Naive B cell (primary cell): ENCODE data around the gene DOHH. TPM values are rescaled to one million over a fixed set of nuclear protein-coding genes. Genes with fewer than 3 reads are reported as not detected.

ENCODE experiments used
- ATAC-seq, 2 donors: fragments of 150-1000 bp; cut with Tn5 transposase; 2 replicates each; pipeline ENCODE4 v1.10.0; 2021; ENCODE audit warnings: low read depth in 2 of 2, mild to moderate bottlenecking in 2 of 2, moderate library complexity in 2 of 2
- DNase-seq: peaks from one replicate; pipeline ENCODE4 v3.0.0; 2022
- H3K27ac Mint-ChIP-seq, 6 donors: one replicate each; pipeline ENCODE4 v1.8.0; 2020 to 2022; ENCODE audit warnings: mild to moderate bottlenecking in 6 of 6, mixed read lengths in 6 of 6, moderate library complexity in 5 of 6, inconsistent platforms in 2 of 6
- H3K27me3 Mint-ChIP-seq, 3 donors: one replicate each; pipeline ENCODE4 v1.8.0; 2021 to 2022; ENCODE audit warnings: mixed read lengths in 3 of 3, mild to moderate bottlenecking in 1 of 3
- H3K36me3 Mint-ChIP-seq, 2 donors: one replicate each; pipeline ENCODE4 v1.8.0; 2020 to 2022; ENCODE audit warnings: mixed read lengths in 2 of 2, inconsistent platforms in 1 of 2, mild to moderate bottlenecking in 1 of 2
- H3K4me1 Mint-ChIP-seq, 3 donors: one replicate each; pipeline ENCODE4 v1.8.0; 2020 to 2022; ENCODE audit warnings: mixed read lengths in 3 of 3, inconsistent platforms in 1 of 3, mild to moderate bottlenecking in 1 of 3, moderate library complexity in 1 of 3
- H3K4me3 Mint-ChIP-seq, 8 donors: one replicate each; pipeline ENCODE4 v1.8.0; 2020 to 2022; ENCODE audit warnings: mild to moderate bottlenecking in 8 of 8, mixed read lengths in 8 of 8, moderate library complexity in 8 of 8, inconsistent platforms in 2 of 8
- H3K9me3 Mint-ChIP-seq, 7 donors: one replicate each; pipeline ENCODE4 v1.8.0; 2020 to 2022; ENCODE audit warnings: mixed read lengths in 7 of 7, mild to moderate bottlenecking in 5 of 7, inconsistent platforms in 2 of 7, moderate library complexity in 1 of 7
- polyA plus RNA-seq, 6 donors: library from polyadenylated mRNA; unstranded; fragments of 300-500 nt; fragmentation: Illumina TruSeq; gene quantifications; one replicate each; pipeline ENCODE4 v1.2.3, GENCODE V29; 2021; ENCODE audit warnings: low read depth in 6 of 6

Gene DOHH
- polyA plus RNA-seq, 6 donors from 2014 or later = 6.6 to 11.5 (median 7.4) TPM

GRCh38 chr19:3497757-3498520 lies 2.5 kb downstream of the DOHH start:
- Mint-ChIP-seq H3K4me1 (peaks cover 16 to 30% (median 26%) of the 10 kb centered on the region in 3 donors), H3K4me3 (peak overlapping the region in 4 of 8 donors; percentile 16 to 92 (median 36)), H3K27me3 (no peaks in the 10 kb centered on the region), H3K27ac (peak overlapping the region in 2 of 6 donors; percentile 45 to 86), H3K36me3 (peaks cover 0 to under 1% of the 10 kb centered on the region in 2 donors), H3K9me3 (peaks cover 0 to 5% (median 0%) of the 10 kb centered on the region in 7 donors)
- ATAC-seq (no peak), DNase-seq (no peak)

- Mint-ChIP-seq H3K4me3 (peak overlapping the region in 1 of 8 donors; percentile 92), H3K36me3 (peaks cover 0 to 6% of the 10 kb centered on the region in 2 donors), H3K9me3 (peaks cover 0 to 5% (median 0%) of the 10 kb centered on the region in 7 donors), H3K27ac (peak overlapping the region in 1 of 6 donors; percentile 6), H3K27me3 (no peaks in the 10 kb centered on the region), H3K4me1 (peaks cover 20 to 30% (median 26%) of the 10 kb centered on the region in 3 donors)
- ATAC-seq (no peak), DNase-seq (no peak)
Observed at GRCh38 chr19:3496392-3497273, 3.8 kb downstream of the DOHH start.

- no peak for ATAC-seq
- no peak overlapping the region for H3K4me3 Mint-ChIP-seq
Observed at GRCh38 chr19:3494559-3494958, 5.9 kb downstream of the DOHH start.

GRCh38 chr19:3494051-3494450 lies 6.4 kb downstream of the DOHH start:
- no peak for DNase-seq
- Mint-ChIP-seq H3K27me3 (no peaks in the 10 kb centered on the region), H3K4me1 (peaks cover 10 to 18% (median 12%) of the 10 kb centered on the region in 3 donors), H3K9me3 (no peaks in the 10 kb centered on the region), H3K4me3 (no peak overlapping the region), H3K27ac (no peak overlapping the region), H3K36me3 (peaks cover 0 to 6% of the 10 kb centered on the region in 2 donors)
- ATAC-seq = no peak

More at GRCh38 chr19:3494559-3494958, 5.9 kb downstream of the DOHH start:
- peak overlapping the region in 1 of 6 donors; percentile 63 for H3K27ac Mint-ChIP-seq
- H3K36me3 Mint-ChIP-seq = peaks cover 0 to 6% of the 10 kb centered on the region in 2 donors
- no peaks in the 10 kb centered on the region for H3K9me3 Mint-ChIP-seq
- H3K27me3 Mint-ChIP-seq = no peaks in the 10 kb centered on the region
- DNase-seq = no peak
- H3K4me1 Mint-ChIP-seq = peaks cover 12 to 20% (median 16%) of the 10 kb centered on the region in 3 donors

GRCh38 chr19:3493651-3494050 lies 6.8 kb downstream of the DOHH start:
- Mint-ChIP-seq H3K27ac (no peak overlapping the region), H3K36me3 (peaks cover 0 to 6% of the 10 kb centered on the region in 2 donors), H3K9me3 (no peaks in the 10 kb centered on the region)

GRCh38 chr19:3492919-3493318 lies 7.6 kb downstream of the DOHH start:
- Mint-ChIP-seq H3K36me3 (peaks cover 0 to 6% of the 10 kb centered on the region in 2 donors), H3K4me1 (peaks cover 2 to 11% (median 6%) of the 10 kb centered on the region in 3 donors), H3K9me3 (no peaks in the 10 kb centered on the region), H3K27me3 (no peaks in the 10 kb centered on the region), H3K27ac (no peak overlapping the region), H3K4me3 (no peak overlapping the region)
- DNase-seq = no peak
- ATAC-seq = no peak

More at GRCh38 chr19:3493651-3494050, 6.8 kb downstream of the DOHH start:
- peaks cover 8 to 14% (median 8%) of the 10 kb centered on the region in 3 donors for H3K4me1 Mint-ChIP-seq
- DNase-seq = no peak
- H3K27me3 Mint-ChIP-seq = no peaks in the 10 kb centered on the region
- no peak for ATAC-seq
- no peak overlapping the region for H3K4me3 Mint-ChIP-seq

- H3K27ac Mint-ChIP-seq = peak overlapping the region in 1 of 6 donors; percentile 72
- H3K27me3 Mint-ChIP-seq = no peaks in the 10 kb centered on the region
- H3K9me3 Mint-ChIP-seq = no peaks in the 10 kb centered on the region
- DNase-seq = no peak
- H3K4me3 Mint-ChIP-seq = no peak overlapping the region
- H3K36me3 Mint-ChIP-seq = peaks cover 0 to 6% of the 10 kb centered on the region in 2 donors
- no peak for ATAC-seq
- peaks cover 0 to 6% (median 4%) of the 10 kb centered on the region in 3 donors for H3K4me1 Mint-ChIP-seq
Observed at GRCh38 chr19:3492131-3492839, 8.2 kb downstream of the DOHH start.

GRCh38 chr19:3491396-3492119 lies 8.9 kb downstream of the DOHH start:
- ATAC-seq (no peak), DNase-seq (no peak)
- peaks cover 0 to 4% (median 2%) of the 10 kb centered on the region in 3 donors for H3K4me1 Mint-ChIP-seq
- peak overlapping the region in 1 of 8 donors; percentile 42 for H3K4me3 Mint-ChIP-seq
- peaks cover 0 to 6% of the 10 kb centered on the region in 2 donors for H3K36me3 Mint-ChIP-seq
- H3K27ac Mint-ChIP-seq = no peak overlapping the region
- no peaks in the 10 kb centered on the region for H3K9me3 Mint-ChIP-seq
- H3K27me3 Mint-ChIP-seq = no peaks in the 10 kb centered on the region

- Mint-ChIP-seq H3K9me3 (peaks cover 0 to 5% (median 0%) of the 10 kb centered on the region in 7 donors), H3K27ac (no peak within 1 kb of the TSS), H3K27me3 (peaks cover 0 to 18% (median 8%) of the 10 kb centered on the region in 3 donors), H3K4me1 (peaks cover 21 to 26% (median 22%) of the 10 kb centered on the region in 3 donors), H3K4me3 (peak within 1 kb of the TSS in 1 of 8 donors; percentile 6), H3K36me3 (peaks cover 0 to 9% of the 10 kb centered on the region in 2 donors)
- DNase-seq = no peak
- ATAC-seq = no peak
Observed at GRCh38 chr19:3483226-3483628, 17.2 kb downstream of the DOHH start, which contains the start of gene SMIM44. TSS of gene SMIM44 (minus strand) at chr19:3483441. CDS start at chr19:3483403, 38 bp downstream.

GRCh38 chr19:3482507-3483225 lies 17.8 kb downstream of the DOHH start:
- peak overlapping the region in 1 of 8 donors; percentile 6 for H3K4me3 Mint-ChIP-seq
- ATAC-seq = no peak

GRCh38 chr19:3481241-3482090 lies 19.0 kb downstream of the DOHH start:
- Mint-ChIP-seq H3K4me3 (peak overlapping the region in 1 of 8 donors; percentile 60), H3K27me3 (peaks cover 0 to 18% (median 14%) of the 10 kb centered on the region in 3 donors), H3K9me3 (peaks cover 0 to 5% (median 0%) of the 10 kb centered on the region in 7 donors), H3K4me1 (peaks cover 24 to 30% (median 26%) of the 10 kb centered on the region in 3 donors), H3K27ac (no peak overlapping the region), H3K36me3 (peaks cover 0 to 9% of the 10 kb centered on the region in 2 donors)
- ATAC-seq = no peak
- no peak for DNase-seq

More at GRCh38 chr19:3482507-3483225, 17.8 kb downstream of the DOHH start:
- peaks cover 0 to 5% (median 0%) of the 10 kb centered on the region in 7 donors for H3K9me3 Mint-ChIP-seq
- no peak overlapping the region for H3K27ac Mint-ChIP-seq
- DNase-seq = no peak
- peaks cover 0 to 9% of the 10 kb centered on the region in 2 donors for H3K36me3 Mint-ChIP-seq
- peaks cover 24 to 30% (median 26%) of the 10 kb centered on the region in 3 donors for H3K4me1 Mint-ChIP-seq
- H3K27me3 Mint-ChIP-seq = peaks cover 0 to 18% (median 14%) of the 10 kb centered on the region in 3 donors
